GM13977 (cell line): ENCODE measurements around the gene RASSF3.
"Not testable (repeated sequence)": the region's sequence is repeated elsewhere in the genome, so short reads cannot be mapped to it uniquely, and the experiment has no call there.

Experiments used
- DNase-seq: peaks from one replicate; pipeline ENCODE4 v3.0.0; 2012; ENCODE audit warnings: low spot score
- in situ Hi-C: fragments of 300-500 bp; cut with MboI; formaldehyde crosslinking; loops from one replicate; pipeline ENCODE4 v1.12.0; 2022; ENCODE audit warnings: low sequenced_read_pairs, low pct_unique_long_range_greater_than_20kb, mixed read lengths, inconsistent platforms; ENCODE audit not compliant: unreplicated experiment
- TF ChIP-seq, protein P1 (sequence below): IDR thresholded peaks from 2 replicates; pipeline ENCODE4 v1.5.1; 2012; ENCODE audit warnings: mild to moderate bottlenecking, control low read depth; ENCODE audit not compliant: insufficient read depth; ENCODE audit errors: extremely low read depth, missing control alignments

RASSF3 gene

GRCh38 chr12:64618953-64619590, 8.8 kb downstream of the RASSF3 start:
- in situ Hi-C loops, result no loop called here
- DNase-seq, result peak; percentile 51
- TF ChIP-seq, protein P1, sequence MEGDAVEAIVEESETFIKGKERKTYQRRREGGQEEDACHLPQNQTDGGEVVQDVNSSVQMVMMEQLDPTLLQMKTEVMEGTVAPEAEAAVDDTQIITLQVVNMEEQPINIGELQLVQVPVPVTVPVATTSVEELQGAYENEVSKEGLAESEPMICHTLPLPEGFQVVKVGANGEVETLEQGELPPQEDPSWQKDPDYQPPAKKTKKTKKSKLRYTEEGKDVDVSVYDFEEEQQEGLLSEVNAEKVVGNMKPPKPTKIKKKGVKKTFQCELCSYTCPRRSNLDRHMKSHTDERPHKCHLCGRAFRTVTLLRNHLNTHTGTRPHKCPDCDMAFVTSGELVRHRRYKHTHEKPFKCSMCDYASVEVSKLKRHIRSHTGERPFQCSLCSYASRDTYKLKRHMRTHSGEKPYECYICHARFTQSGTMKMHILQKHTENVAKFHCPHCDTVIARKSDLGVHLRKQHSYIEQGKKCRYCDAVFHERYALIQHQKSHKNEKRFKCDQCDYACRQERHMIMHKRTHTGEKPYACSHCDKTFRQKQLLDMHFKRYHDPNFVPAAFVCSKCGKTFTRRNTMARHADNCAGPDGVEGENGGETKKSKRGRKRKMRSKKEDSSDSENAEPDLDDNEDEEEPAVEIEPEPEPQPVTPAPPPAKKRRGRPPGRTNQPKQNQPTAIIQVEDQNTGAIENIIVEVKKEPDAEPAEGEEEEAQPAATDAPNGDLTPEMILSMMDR, result no peak

- TF ChIP-seq, protein P1, result no peak
- DNase-seq, result peak; percentile 58
- in situ Hi-C loops, result no loop called here
Measured at GRCh38 chr12:64621257-64621942, 11.1 kb downstream of the RASSF3 start.

DNA sequence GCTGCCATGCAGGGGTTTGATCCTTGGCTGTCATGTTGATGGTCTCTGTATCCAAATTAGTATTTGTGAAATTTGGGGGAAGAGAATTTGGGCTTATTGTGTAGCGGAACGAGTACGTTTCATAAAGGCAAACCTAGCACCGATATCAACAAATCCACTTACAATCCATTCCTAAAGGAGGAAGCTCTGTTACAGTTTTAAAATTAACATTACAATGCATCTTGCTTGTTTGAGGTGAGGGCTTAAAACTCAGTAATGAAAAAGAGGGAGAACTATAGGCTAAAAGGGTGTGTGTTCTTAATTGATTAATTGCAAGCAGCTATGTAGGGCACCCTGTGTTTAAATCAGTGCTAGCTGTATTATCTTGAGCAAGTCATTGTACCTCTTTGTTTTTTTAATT, 13.7 kb downstream of the RASSF3 start:
- in situ Hi-C loops, result no loop called here
- TF ChIP-seq, protein P1, result no peak
- no peak for DNase-seq

- DNase-seq, result no peak
- in situ Hi-C loops, result no loop called here
- TF ChIP-seq, protein P1, result peak; percentile 12
Measured at GRCh38 chr12:64625243-64626077, 15.2 kb downstream of the RASSF3 start.

GRCh38 chr12:64626588-64626987, 16.3 kb downstream of the RASSF3 start:
- DNase-seq, in situ Hi-C loops: not testable (repeated sequence)

- DNase-seq, result no peak
- TF ChIP-seq, protein P1, result no peak
- in situ Hi-C loops, result no loop called here
Measured at GRCh38 chr12:64627771-64628170, 17.5 kb downstream of the RASSF3 start.

- in situ Hi-C loops, result no loop called here
- TF ChIP-seq, protein P1, result no peak
- DNase-seq, result no peak
Measured at GRCh38 chr12:64631197-64631596, 20.9 kb downstream of the RASSF3 start.
